DMS53 treated with DMSO at 0.1 percent for 48 hours (cell line): Measurements from ENCODE around the gene GPR183.

Experiments used
- DNase-seq: peaks from one replicate; lab custom pipeline; 2025; ENCODE audit not compliant: unreplicated experiment; lab: John Stamatoyannopoulos, UW

GPR183 gene

GRCh38 chr13:99307247-99307646 lies at the start of gene GPR183:
Gene GPR183 (minus strand): TSS chr13:99307399. CDS start chr13:99296145, 11,254 bp downstream.
- DNase-seq = no peak

- no peak for DNase-seq
Measured at GRCh38 chr13:99356262-99357091, 49.3 kb upstream of the GPR183 start.

- no peak for DNase-seq
Measured at GRCh38 chr13:99356012-99356261, 48.7 kb upstream of the GPR183 start.

GRCh38 chr13:99355267-99356011 lies 48.2 kb upstream of the GPR183 start:
- DNase-seq = no peak

- no peak for DNase-seq
Measured at GRCh38 chr13:99354371-99354951, 47.3 kb upstream of the GPR183 start.

GRCh38 chr13:99353836-99354235 lies 46.6 kb upstream of the GPR183 start:
- DNase-seq = no peak

- no peak for DNase-seq
Measured at GRCh38 chr13:99353246-99353600, 46.0 kb upstream of the GPR183 start.

- no peak for DNase-seq
Measured at GRCh38 chr13:99352351-99353245, 45.4 kb upstream of the GPR183 start.

GRCh38 chr13:99351772-99352171 lies 44.6 kb upstream of the GPR183 start:
- DNase-seq = no peak

GRCh38 chr13:99350191-99350590 lies 43.0 kb upstream of the GPR183 start:
- DNase-seq = no peak

GRCh38 chr13:99347911-99348451 lies 40.8 kb upstream of the GPR183 start:
- no peak for DNase-seq

GRCh38 chr13:99347335-99347878 lies 40.2 kb upstream of the GPR183 start:
- no peak for DNase-seq

- DNase-seq = no peak
Measured at GRCh38 chr13:99346335-99347042, 39.3 kb upstream of the GPR183 start.

GRCh38 chr13:99345345-99345744 lies 38.1 kb upstream of the GPR183 start:
- no peak for DNase-seq

- DNase-seq = no peak
Measured at GRCh38 chr13:99344610-99345208, 37.5 kb upstream of the GPR183 start.

- DNase-seq = no peak
Measured at GRCh38 chr13:99342723-99343315, 35.6 kb upstream of the GPR183 start.

GRCh38 chr13:99341969-99342722 lies 34.9 kb upstream of the GPR183 start:
- DNase-seq = no peak

- no peak for DNase-seq
Measured at GRCh38 chr13:99340638-99341037, 33.4 kb upstream of the GPR183 start.
